WTC11 (cell line): ENCODE data around the gene TRMT44. TPM values are rescaled to one million over a fixed set of nuclear protein-coding genes. Genes with fewer than 3 reads are reported as not detected.

Experiments
- ATAC-seq: fragments of 200-7000 bp; cut with Tn5 transposase; 2 replicates; pipeline ENCODE4 v1.10.0; 2021; ENCODE audit warnings: mild to moderate bottlenecking, moderate library complexity
- CTCF ChIA-PET: fragments of 300-600 bp; sonication (Branson Sonifier 250); formaldehyde crosslinking; loops from one replicate; lab custom pipeline; 2021; ENCODE audit warnings: antibody characterized with exemption; lab: Charles Lee
- POLR2A ChIA-PET: fragments of 350-600 bp; sonication (Branson Sonifier 250); formaldehyde crosslinking; loops from one replicate; lab custom pipeline; 2021; ENCODE audit warnings: antibody characterized with exemption; lab: Charles Lee
- DNase-seq: peaks from one replicate; pipeline ENCODE4 v3.0.0; 2021; ENCODE audit warnings: low spot score
- H3K27ac Mint-ChIP-seq: 2 replicates; pipeline ENCODE4 v1.8.0; 2021; ENCODE audit warnings: mixed read lengths
- H3K27me3 Mint-ChIP-seq: 2 replicates; pipeline ENCODE4 v1.8.0; 2021; ENCODE audit warnings: low read depth, mild to moderate bottlenecking, moderate library complexity, mixed read lengths
- H3K36me3 Mint-ChIP-seq: 2 replicates; pipeline ENCODE4 v1.8.0; 2021; ENCODE audit warnings: mixed read lengths
- H3K4me1 Mint-ChIP-seq: 2 replicates; pipeline ENCODE4 v1.8.0; 2022; ENCODE audit warnings: mixed read lengths
- H3K4me3 Mint-ChIP-seq: 2 replicates; pipeline ENCODE4 v1.8.0; 2021; ENCODE audit warnings: mild to moderate bottlenecking, moderate library complexity, mixed read lengths
- H3K9me3 Mint-ChIP-seq: 2 replicates; pipeline ENCODE4 v1.8.0; 2021; ENCODE audit warnings: mixed read lengths
- ATF1 ChIP-seq: sonication (generic); formaldehyde crosslinking; IDR thresholded peaks from 2 replicates; pipeline ENCODE4 v1.8.1; 2023; ENCODE audit warnings: mild to moderate bottlenecking, moderate library complexity, missing genetic modification reagents
- CTCF ChIP-seq: fragments of 200-600 bp; IDR thresholded peaks from 2 replicates; pipeline ENCODE4 v1.8.0; 2022; ENCODE audit warnings: antibody characterized with exemption
- FOXP1 ChIP-seq: sonication (generic); formaldehyde crosslinking; IDR thresholded peaks from 2 replicates; pipeline ENCODE4 v1.8.0; 2022; ENCODE audit warnings: missing genetic modification reagents, mild to moderate bottlenecking, moderate library complexity, borderline replicate concordance
- IRF2 ChIP-seq: sonication (generic); formaldehyde crosslinking; IDR thresholded peaks from 2 replicates; pipeline ENCODE4 v1.8.0; 2022; ENCODE audit warnings: low read depth, missing genetic modification reagents, borderline replicate concordance
- JAZF1 ChIP-seq: fragments of 250-450 bp; sonication (Bioruptor Pico); IDR thresholded peaks from 2 replicates; pipeline ENCODE4 v1.9.0; 2021; ENCODE audit warnings: moderate library complexity, mild to moderate bottlenecking, inconsistent platforms
- JUN ChIP-seq: sonication (generic); formaldehyde crosslinking; IDR thresholded peaks from 2 replicates; pipeline ENCODE4 v1.8.0; 2023; ENCODE audit warnings: mild to moderate bottlenecking, missing genetic modification reagents
- MXD4 ChIP-seq: fragments of 250-450 bp; sonication (Bioruptor Pico); IDR thresholded peaks from 2 replicates; pipeline ENCODE4 v1.8.0; 2021; ENCODE audit warnings: mild to moderate bottlenecking, moderate library complexity, borderline replicate concordance
- NFATC4 ChIP-seq: fragments of 250-450 bp; sonication (Bioruptor Pico); IDR thresholded peaks from 2 replicates; pipeline ENCODE4 v1.9.0; 2021; ENCODE audit warnings: mild to moderate bottlenecking
- PREB ChIP-seq: sonication (generic); formaldehyde crosslinking; IDR thresholded peaks from 2 replicates; pipeline ENCODE4 v1.8.1; 2022; ENCODE audit warnings: mild to moderate bottlenecking, missing genetic modification reagents, moderate library complexity, borderline replicate concordance
- SMAD4 ChIP-seq: sonication (generic); formaldehyde crosslinking; IDR thresholded peaks from 2 replicates; pipeline ENCODE4 v1.8.0; 2022; ENCODE audit warnings: mild to moderate bottlenecking, missing genetic modification reagents
- TEAD1 ChIP-seq: sonication (generic); formaldehyde crosslinking; IDR thresholded peaks from 2 replicates; pipeline ENCODE4 v1.8.0; 2022; ENCODE audit warnings: mild to moderate bottlenecking, missing genetic modification reagents
- TP53 ChIP-seq: sonication (generic); formaldehyde crosslinking; IDR thresholded peaks from 2 replicates; pipeline ENCODE4 v1.8.1; 2023; ENCODE audit warnings: mild to moderate bottlenecking, missing genetic modification reagents
- ZMAT4 ChIP-seq: fragments of 250-450 bp; sonication (Bioruptor Pico); IDR thresholded peaks from 2 replicates; pipeline ENCODE4 v1.9.0; 2021; ENCODE audit warnings: mild to moderate bottlenecking
- ZNF425 ChIP-seq: fragments of 250-450 bp; sonication (Bioruptor Pico); conservative IDR thresholded peaks from 2 replicates; pipeline ENCODE4 v1.9.0; 2021; ENCODE audit warnings: mild to moderate bottlenecking
- ZNF512 ChIP-seq: sonication (generic); formaldehyde crosslinking; IDR thresholded peaks from 2 replicates; pipeline ENCODE4 v1.8.1; 2022; ENCODE audit warnings: missing genetic modification reagents, borderline replicate concordance
- total RNA-seq: library from RNA; stranded (reverse); gene quantifications from 3 replicates; pipeline ENCODE4 v1.2.3, GENCODE V29; 2021
- TF ChIP-seq, protein P1 (sequence below): sonication (generic); formaldehyde crosslinking; IDR thresholded peaks from 2 replicates; pipeline ENCODE4 v1.8.0; 2023; ENCODE audit warnings: missing genetic modification reagents, mild to moderate bottlenecking, borderline replicate concordance
- TF ChIP-seq, protein P2 (sequence below): sonication (generic); formaldehyde crosslinking; IDR thresholded peaks from 2 replicates; pipeline ENCODE4 v1.8.1; 2022; ENCODE audit warnings: mild to moderate bottlenecking, moderate library complexity, missing genetic modification reagents
- TF ChIP-seq, protein P3 (sequence below): sonication (generic); formaldehyde crosslinking; IDR thresholded peaks from 2 replicates; pipeline ENCODE4 v1.8.0; 2022; ENCODE audit warnings: mild to moderate bottlenecking, missing genetic modification reagents
- TF ChIP-seq, protein P4 (sequence below): fragments of 250-450 bp; sonication (Bioruptor Pico); IDR thresholded peaks from 2 replicates; pipeline ENCODE4 v1.8.0; 2021; ENCODE audit warnings: mild to moderate bottlenecking

The TRMT44 gene
- total RNA-seq, 1 experiment from 2014 or later = 28.4 TPM

DNA sequence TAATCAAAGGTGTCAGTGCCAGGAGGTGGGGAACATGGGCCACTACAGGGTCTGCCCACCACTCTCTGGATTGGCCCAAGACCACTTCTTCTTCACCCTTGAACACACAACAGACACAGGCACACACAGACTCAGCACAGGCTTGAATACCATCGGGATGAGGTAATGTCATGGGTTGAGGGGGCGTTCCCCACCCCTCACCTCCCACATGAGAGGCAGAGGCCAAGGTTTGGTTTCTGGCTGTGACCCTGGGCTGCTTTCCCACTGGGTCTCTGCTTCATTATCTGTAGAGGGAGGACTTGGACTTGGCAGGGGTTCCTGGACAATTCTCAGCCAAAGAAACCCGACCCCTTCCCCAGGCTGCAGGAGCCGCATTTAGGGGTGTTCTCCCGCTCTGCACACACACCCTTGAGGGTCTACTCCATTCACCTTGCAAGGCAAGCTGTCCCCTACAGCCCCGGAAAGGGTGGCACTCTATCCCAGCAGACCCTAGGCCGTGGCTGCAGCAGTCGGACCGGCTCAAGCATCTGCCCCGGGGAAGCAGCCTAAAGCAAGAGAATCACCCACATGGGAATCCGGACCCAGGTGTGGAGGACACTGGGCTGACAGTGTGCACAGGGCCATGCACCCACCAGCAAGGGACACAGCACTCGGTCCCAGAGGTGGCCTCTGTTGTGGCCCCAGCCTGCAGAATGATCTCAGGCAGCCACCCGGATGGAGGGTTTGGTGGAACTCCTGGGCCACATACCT is 62.4 kb downstream of the TRMT44 start (continued):
- TF ChIP-seq, protein P1, sequence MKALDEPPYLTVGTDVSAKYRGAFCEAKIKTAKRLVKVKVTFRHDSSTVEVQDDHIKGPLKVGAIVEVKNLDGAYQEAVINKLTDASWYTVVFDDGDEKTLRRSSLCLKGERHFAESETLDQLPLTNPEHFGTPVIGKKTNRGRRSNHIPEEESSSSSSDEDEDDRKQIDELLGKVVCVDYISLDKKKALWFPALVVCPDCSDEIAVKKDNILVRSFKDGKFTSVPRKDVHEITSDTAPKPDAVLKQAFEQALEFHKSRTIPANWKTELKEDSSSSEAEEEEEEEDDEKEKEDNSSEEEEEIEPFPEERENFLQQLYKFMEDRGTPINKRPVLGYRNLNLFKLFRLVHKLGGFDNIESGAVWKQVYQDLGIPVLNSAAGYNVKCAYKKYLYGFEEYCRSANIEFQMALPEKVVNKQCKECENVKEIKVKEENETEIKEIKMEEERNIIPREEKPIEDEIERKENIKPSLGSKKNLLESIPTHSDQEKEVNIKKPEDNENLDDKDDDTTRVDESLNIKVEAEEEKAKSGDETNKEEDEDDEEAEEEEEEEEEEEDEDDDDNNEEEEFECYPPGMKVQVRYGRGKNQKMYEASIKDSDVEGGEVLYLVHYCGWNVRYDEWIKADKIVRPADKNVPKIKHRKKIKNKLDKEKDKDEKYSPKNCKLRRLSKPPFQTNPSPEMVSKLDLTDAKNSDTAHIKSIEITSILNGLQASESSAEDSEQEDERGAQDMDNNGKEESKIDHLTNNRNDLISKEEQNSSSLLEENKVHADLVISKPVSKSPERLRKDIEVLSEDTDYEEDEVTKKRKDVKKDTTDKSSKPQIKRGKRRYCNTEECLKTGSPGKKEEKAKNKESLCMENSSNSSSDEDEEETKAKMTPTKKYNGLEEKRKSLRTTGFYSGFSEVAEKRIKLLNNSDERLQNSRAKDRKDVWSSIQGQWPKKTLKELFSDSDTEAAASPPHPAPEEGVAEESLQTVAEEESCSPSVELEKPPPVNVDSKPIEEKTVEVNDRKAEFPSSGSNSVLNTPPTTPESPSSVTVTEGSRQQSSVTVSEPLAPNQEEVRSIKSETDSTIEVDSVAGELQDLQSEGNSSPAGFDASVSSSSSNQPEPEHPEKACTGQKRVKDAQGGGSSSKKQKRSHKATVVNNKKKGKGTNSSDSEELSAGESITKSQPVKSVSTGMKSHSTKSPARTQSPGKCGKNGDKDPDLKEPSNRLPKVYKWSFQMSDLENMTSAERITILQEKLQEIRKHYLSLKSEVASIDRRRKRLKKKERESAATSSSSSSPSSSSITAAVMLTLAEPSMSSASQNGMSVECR (CRISPR knock-in tag) = no peak
- TF ChIP-seq SMAD4 (no peak), NFATC4 (CRISPR knock-in tag) (no peak), JUN (no peak), TP53 (no peak), ATF1 (no peak), PREB (CRISPR knock-in tag) (no peak), TEAD1 (CRISPR knock-in tag) (no peak)
- TF ChIP-seq, protein P2, sequence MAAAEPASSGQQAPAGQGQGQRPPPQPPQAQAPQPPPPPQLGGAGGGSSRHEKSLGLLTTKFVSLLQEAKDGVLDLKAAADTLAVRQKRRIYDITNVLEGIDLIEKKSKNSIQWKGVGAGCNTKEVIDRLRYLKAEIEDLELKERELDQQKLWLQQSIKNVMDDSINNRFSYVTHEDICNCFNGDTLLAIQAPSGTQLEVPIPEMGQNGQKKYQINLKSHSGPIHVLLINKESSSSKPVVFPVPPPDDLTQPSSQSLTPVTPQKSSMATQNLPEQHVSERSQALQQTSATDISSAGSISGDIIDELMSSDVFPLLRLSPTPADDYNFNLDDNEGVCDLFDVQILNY (CRISPR knock-in tag) = no peak
- TF ChIP-seq, protein P3, sequence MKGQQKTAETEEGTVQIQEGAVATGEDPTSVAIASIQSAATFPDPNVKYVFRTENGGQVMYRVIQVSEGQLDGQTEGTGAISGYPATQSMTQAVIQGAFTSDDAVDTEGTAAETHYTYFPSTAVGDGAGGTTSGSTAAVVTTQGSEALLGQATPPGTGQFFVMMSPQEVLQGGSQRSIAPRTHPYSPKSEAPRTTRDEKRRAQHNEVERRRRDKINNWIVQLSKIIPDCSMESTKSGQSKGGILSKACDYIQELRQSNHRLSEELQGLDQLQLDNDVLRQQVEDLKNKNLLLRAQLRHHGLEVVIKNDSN (CRISPR knock-in tag) = no peak

GRCh38 chr4:8503801-8504200 is 63.2 kb downstream of the TRMT44 start:
- H3K36me3 Mint-ChIP-seq = peaks cover 8% of the 10 kb centered on the region; the same call in 1 of the 2 replicates
- peak overlapping the region; percentile 72; the same call in 1 of the 2 replicates for H3K27ac Mint-ChIP-seq
- peaks cover 18% of the 10 kb centered on the region for H3K9me3 Mint-ChIP-seq
- no peak for DNase-seq
- no peak for ATAC-seq
- ChIA-PET CTCF (interaction anchor here (1.1 to 3.9 kb wide), 6 partner anchors 9 to 185 kb away, joined by 3 to 18 read pairs (median 4); no protein-coding TSS in a partner anchor), POLR2A (no interaction called here)
- no peak overlapping the region for H3K4me3 Mint-ChIP-seq
- peaks cover 25% of the 10 kb centered on the region for H3K4me1 Mint-ChIP-seq
- peaks cover 2% of the 10 kb centered on the region; the same call in 1 of the 2 replicates for H3K27me3 Mint-ChIP-seq
- TF ChIP-seq SMAD4 (no peak), IRF2 (no peak), FOXP1 (no peak), CTCF (no peak), MXD4 (CRISPR knock-in tag) (no peak), ZNF512 (CRISPR knock-in tag) (no peak), ZMAT4 (CRISPR knock-in tag) (no peak), ZNF425 (CRISPR knock-in tag) (no peak), JAZF1 (CRISPR knock-in tag) (no peak)
- TF ChIP-seq, protein P4, sequence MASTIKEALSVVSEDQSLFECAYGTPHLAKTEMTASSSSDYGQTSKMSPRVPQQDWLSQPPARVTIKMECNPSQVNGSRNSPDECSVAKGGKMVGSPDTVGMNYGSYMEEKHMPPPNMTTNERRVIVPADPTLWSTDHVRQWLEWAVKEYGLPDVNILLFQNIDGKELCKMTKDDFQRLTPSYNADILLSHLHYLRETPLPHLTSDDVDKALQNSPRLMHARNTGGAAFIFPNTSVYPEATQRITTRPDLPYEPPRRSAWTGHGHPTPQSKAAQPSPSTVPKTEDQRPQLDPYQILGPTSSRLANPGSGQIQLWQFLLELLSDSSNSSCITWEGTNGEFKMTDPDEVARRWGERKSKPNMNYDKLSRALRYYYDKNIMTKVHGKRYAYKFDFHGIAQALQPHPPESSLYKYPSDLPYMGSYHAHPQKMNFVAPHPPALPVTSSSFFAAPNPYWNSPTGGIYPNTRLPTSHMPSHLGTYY (CRISPR knock-in tag) = no peak
